ENCODE measurements around the gene PCDHA10.

DNA sequence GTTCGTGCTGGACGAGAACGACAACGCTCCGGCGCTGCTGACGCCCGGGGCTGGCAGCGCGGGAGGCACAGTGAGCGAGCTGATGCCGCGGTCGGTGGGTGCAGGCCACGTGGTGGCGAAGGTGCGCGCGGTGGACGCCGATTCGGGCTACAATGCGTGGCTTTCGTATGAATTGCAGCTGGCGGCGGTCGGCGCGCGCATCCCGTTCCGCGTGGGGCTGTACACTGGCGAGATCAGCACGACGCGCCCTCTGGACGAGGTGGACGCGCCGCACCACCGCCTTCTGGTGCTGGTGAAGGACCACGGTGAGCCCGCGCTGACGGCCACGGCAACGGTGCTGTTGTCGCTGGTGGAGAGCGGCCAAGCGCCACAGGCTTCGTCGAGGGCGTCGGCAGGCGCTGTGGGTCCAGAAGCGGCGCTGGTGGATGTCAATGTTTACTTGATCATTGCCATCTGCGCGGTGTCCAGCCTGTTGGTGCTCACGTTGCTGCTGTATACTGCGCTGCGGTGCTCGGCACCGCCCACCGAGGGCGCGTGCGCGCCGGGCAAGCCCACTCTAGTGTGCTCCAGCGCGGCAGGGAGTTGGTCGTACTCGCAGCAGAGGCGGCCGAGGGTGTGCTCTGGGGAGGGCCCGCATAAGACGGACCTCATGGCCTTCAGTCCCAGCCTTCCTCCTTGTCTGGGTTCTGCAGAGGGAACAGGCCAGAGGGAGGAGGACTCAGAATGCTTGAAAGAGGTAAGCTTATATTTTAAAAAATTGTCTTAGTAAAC lies 28.4 kb downstream of the PCDHA10 start:
- TF ChIP-seq EZH2 (IDR thresholded peaks at IDR 0.05; ENCODE audit: borderline replicate concordance, low read length) = no peak
- TF ChIP-seq, protein P1, sequence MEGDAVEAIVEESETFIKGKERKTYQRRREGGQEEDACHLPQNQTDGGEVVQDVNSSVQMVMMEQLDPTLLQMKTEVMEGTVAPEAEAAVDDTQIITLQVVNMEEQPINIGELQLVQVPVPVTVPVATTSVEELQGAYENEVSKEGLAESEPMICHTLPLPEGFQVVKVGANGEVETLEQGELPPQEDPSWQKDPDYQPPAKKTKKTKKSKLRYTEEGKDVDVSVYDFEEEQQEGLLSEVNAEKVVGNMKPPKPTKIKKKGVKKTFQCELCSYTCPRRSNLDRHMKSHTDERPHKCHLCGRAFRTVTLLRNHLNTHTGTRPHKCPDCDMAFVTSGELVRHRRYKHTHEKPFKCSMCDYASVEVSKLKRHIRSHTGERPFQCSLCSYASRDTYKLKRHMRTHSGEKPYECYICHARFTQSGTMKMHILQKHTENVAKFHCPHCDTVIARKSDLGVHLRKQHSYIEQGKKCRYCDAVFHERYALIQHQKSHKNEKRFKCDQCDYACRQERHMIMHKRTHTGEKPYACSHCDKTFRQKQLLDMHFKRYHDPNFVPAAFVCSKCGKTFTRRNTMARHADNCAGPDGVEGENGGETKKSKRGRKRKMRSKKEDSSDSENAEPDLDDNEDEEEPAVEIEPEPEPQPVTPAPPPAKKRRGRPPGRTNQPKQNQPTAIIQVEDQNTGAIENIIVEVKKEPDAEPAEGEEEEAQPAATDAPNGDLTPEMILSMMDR (IDR thresholded peaks at IDR 0.05; ENCODE audit: low read length) = no peak

All from OCI-LY1 (cell line).